Gastroesophageal sphincter (tissue), 4 donors: ENCODE data around the gene RPTOR. TPM values are rescaled to one million over a fixed set of nuclear protein-coding genes. Genes with fewer than 3 reads are reported as not detected.

Source experiments
- ATAC-seq: fragments of 150-250 bp; one replicate; pipeline ENCODE4 v1.9.1; 2016; ENCODE audit warnings: mild to moderate bottlenecking, moderate library complexity
- H3K27ac ChIP-seq, 4 donors: fragments of 200-600 bp; sonication (generic) in 3 of 4; 1 replicate in 3 of 4; 2 replicates in 1 of 4; pipeline ENCODE4 v1.5.1; 2016 to 2019
- H3K27me3 ChIP-seq: fragments of 200-600 bp; sonication (generic); one replicate; pipeline ENCODE4 v1.5.1; 2019
- H3K36me3 ChIP-seq, 2 donors: fragments of 200-600 bp; sonication (generic); one replicate each; pipeline ENCODE4 v1.5.1; 2019; ENCODE audit warnings: control low read depth in 1 of 2
- H3K4me1 ChIP-seq, 3 donors: fragments of 200-600 bp; sonication (generic); 1 replicate in 2 of 3; 2 replicates in 1 of 3; pipeline ENCODE4 v1.5.1; 2016 to 2019; ENCODE audit warnings: control low read depth in 2 of 3
- H3K4me3 ChIP-seq, 2 donors: fragments of 200-600 bp; sonication (generic); one replicate each; pipeline ENCODE4 v1.5.1; 2019; ENCODE audit warnings: mild to moderate bottlenecking in 1 of 2, moderate library complexity in 1 of 2
- H3K9me3 ChIP-seq, 3 donors: fragments of 200-600 bp; sonication (generic); one replicate each; pipeline ENCODE4 v1.5.1; 2017 to 2019; ENCODE audit warnings: control low read depth in 2 of 3
- EP300 ChIP-seq: sonication (generic); formaldehyde crosslinking; IDR thresholded peaks from one replicate; pipeline ENCODE4 v1.6.1; 2017; ENCODE audit warnings: antibody characterized with exemption, mild to moderate bottlenecking
- POLR2A ChIP-seq, 2 donors: fragments of 450-650 bp; IDR thresholded peaks; one replicate each; pipeline ENCODE4 v1.6.1; 2017; ENCODE audit warnings: antibody characterized with exemption in 2 of 2, mild to moderate bottlenecking in 2 of 2, moderate library complexity in 1 of 2
- POLR2AphosphoS5 ChIP-seq: sonication (generic); formaldehyde crosslinking; IDR thresholded peaks from one replicate; pipeline ENCODE4 v1.6.1; 2017; ENCODE audit warnings: antibody characterized with exemption
- WGBS, 2 donors: methylation state at CpG; one replicate each; pipeline ENCODE4 v1.1.5; 2018; ENCODE audit warnings: low coverage in 1 of 2; 5-methylcytosine and 5-hydroxymethylcytosine counted together
- total RNA-seq, 4 donors: library from RNA; depleted of rRNA; stranded (reverse); fragments of >200 nt; gene quantifications; one replicate each; pipeline ENCODE4 v1.1.0, GENCODE V29; 2016
- TF ChIP-seq, protein P1 (sequence below), 4 experiments: fragments of 200-600 bp in 2 of 4; fragments of 450-650 bp in 2 of 4; sonication (generic) in 1 of 4; IDR thresholded peaks; one replicate each; pipeline ENCODE4 v1.5.1; 2017 to 2019; ENCODE audit warnings: antibody characterized with exemption in 4 of 4, mild to moderate bottlenecking in 2 of 4, moderate library complexity in 2 of 4

Gene RPTOR
- total RNA-seq, 4 donors from 2014 or later = 25.7 to 56.8 (median 39.7) TPM

DNA sequence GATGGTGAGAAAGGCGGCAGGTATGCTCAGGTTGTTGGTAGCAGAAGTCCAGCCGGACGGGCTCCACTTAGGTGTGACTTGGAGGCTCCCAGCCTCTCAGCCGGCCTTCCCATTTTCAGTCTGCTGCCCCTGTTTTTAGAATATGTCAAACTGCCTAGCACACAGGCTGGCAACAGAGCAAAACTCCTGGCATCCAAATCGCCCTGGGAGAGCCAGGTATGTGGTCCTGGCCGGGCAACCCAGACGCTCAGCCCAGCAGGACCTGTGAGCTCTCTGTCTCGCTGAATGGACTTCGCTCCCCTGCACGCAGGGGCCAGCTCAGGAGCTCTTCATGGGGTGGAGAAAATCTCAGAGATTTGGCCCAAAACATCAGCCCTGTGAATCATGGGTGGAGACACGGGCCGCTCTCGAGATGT lies 299.1 kb downstream of the RPTOR start:
- Histone ChIP-seq H3K36me3 (peaks cover 0 to 56% of the 10 kb centered on the region in 2 donors), H3K27me3 (no peaks in the 10 kb centered on the region), H3K4me3 (no peak overlapping the region), H3K27ac (no peak overlapping the region), H3K4me1 (no peaks in the 10 kb centered on the region), H3K9me3 (no peaks in the 10 kb centered on the region)
- ATAC-seq = no peak
- TF ChIP-seq, protein P1, sequence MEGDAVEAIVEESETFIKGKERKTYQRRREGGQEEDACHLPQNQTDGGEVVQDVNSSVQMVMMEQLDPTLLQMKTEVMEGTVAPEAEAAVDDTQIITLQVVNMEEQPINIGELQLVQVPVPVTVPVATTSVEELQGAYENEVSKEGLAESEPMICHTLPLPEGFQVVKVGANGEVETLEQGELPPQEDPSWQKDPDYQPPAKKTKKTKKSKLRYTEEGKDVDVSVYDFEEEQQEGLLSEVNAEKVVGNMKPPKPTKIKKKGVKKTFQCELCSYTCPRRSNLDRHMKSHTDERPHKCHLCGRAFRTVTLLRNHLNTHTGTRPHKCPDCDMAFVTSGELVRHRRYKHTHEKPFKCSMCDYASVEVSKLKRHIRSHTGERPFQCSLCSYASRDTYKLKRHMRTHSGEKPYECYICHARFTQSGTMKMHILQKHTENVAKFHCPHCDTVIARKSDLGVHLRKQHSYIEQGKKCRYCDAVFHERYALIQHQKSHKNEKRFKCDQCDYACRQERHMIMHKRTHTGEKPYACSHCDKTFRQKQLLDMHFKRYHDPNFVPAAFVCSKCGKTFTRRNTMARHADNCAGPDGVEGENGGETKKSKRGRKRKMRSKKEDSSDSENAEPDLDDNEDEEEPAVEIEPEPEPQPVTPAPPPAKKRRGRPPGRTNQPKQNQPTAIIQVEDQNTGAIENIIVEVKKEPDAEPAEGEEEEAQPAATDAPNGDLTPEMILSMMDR (IDR thresholded peaks at IDR 0.05) = no peak
- no peak for TF ChIP-seq POLR2AphosphoS5
- no peak for TF ChIP-seq POLR2A (IDR thresholded peaks at IDR 0.05)
- TF ChIP-seq EP300 = no peak
- 85% methylated on average over 4 of the region's 13 CpGs; no CpG with 5 or more reads in 1 of the 2 donors for WGBS, 2 donors

DNA sequence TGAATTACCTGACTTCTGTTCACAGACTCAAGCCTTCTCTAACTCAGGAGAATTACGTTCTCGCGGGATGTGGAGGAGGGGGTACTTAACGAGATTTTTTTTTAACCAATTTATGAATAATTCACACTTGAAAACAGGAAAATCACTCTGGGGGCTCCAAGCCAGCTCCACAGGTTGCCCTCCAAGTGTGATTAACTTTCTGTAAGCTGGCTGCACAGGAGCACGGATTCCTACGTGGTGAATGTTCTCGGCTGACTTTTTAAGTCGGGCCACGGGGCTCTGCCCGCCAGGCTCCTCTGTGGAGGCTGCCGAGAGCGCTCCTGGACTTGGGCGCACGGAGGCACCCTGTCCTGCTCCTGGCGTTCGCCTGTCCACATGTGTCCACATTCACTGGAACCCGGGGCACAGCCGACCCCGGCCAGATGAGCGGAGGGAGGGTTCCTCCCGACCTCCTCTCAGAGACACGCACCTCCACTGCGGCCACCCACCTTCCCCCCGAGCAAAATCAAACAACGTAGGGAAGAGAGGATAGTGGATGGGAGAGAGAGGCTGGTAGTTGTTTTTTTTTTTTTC lies 299.9 kb downstream of the RPTOR start:
- Histone ChIP-seq H3K27me3 (no peaks in the 10 kb centered on the region), H3K9me3 (no peaks in the 10 kb centered on the region), H3K27ac (no peak overlapping the region), H3K36me3 (peaks cover 0 to 56% of the 10 kb centered on the region in 2 donors), H3K4me1 (no peaks in the 10 kb centered on the region), H3K4me3 (no peak overlapping the region)
- no peak for ATAC-seq
- TF ChIP-seq POLR2AphosphoS5 (no peak), POLR2A (IDR thresholded peaks at IDR 0.05) (no peak), EP300 (no peak)
- TF ChIP-seq, protein P1 (IDR thresholded peaks at IDR 0.05) = no peak
- WGBS, 2 donors = 94% methylated on average over 11 of the region's 25 CpGs; no CpG with 5 or more reads in 1 of the 2 donors

DNA sequence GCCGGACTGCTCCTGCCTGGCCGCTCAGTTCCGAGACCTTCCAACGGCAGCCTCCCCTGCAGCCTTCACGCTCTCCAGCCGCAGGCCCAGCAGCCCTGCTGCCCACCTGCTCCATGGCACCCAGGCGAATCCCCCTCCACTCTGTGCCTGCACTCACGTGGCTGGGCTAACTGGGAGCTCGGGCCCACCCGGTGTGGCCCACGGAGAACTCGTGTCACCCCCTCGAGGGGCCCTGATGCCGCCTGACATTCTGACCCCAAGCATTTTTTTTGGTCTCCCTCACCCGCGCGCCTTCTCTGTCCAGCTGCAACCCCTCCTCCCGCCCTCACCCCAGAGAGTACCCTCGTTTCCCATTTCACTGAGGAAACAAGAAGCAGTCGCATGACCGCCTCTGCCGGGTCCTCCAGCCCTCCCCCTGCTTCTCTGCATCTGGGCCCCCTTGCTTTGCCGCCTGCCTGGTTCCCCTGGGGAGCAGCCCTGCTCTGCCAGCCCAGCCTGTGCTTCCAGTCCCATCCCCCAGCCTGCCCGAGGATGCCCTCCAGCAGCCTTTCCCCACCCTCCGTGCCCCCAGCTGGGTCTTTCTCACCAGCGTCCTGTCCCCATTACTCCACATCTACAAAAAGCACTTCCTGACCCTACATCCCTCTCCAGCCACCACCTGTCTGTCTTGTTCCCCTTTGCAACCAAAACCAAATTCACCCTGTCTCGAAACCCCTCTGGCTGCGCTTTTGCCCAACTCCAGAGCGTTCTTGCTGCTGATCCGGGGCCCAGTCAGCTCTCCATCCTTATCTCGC lies 300.6 kb downstream of the RPTOR start:
- TF ChIP-seq EP300 (no peak), POLR2AphosphoS5 (no peak), POLR2A (IDR thresholded peaks at IDR 0.05) (no peak)
- TF ChIP-seq, protein P1 (IDR thresholded peaks at IDR 0.05) = no peak
- 84 to 93% methylated on average over 5 to 22 of the region's 31 CpGs for WGBS, 2 donors
- H3K4me1 ChIP-seq = no peaks in the 10 kb centered on the region
- ATAC-seq = no peak
- H3K9me3 ChIP-seq = no peaks in the 10 kb centered on the region
- peaks cover 0 to 57% of the 10 kb centered on the region in 2 donors for H3K36me3 ChIP-seq
- H3K27me3 ChIP-seq = no peaks in the 10 kb centered on the region
- no peak overlapping the region for H3K27ac ChIP-seq
- no peak overlapping the region for H3K4me3 ChIP-seq

DNA sequence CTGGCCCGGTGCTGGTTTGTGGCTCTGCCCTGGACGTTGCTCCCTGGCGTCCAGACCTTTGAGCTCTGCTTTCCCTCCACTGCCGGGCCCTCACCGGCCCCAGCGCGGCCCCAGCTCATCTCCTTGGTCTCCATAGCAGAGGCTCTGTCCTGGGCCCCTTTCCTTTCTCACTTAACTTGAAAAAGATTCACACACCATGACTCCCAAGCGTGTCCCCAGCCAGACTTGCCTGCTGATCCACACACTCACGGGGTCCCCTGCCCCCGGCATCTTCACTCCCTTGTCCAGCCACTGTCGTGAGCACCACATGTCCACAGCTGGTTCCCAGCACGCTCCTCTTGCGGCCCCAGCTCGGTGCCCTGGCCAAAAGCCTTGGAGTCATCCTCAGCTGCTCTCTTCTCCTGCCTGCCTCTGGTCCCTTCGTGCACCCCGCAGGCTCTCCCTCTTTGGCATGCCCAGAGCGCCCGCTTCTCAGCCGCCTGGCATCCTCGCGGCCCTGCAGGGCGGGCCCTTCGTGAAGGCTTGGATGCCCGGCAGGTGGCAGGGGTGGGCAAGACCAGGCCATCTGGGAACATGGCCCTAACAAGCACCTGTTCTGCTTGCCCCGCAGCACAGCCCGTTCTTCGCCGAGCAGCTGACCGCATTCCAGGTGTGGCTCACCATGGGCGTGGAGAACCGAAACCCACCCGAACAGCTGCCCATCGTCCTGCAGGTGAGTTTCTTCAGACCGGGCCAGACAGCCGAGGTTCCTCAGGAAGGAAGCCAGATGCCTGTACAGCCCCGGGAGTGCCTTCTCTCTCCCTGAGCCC lies 301.4 kb downstream of the RPTOR start:
- no peak for ATAC-seq
- no peaks in the 10 kb centered on the region for H3K4me1 ChIP-seq
- peaks cover 0 to 59% of the 10 kb centered on the region in 2 donors for H3K36me3 ChIP-seq
- H3K27ac ChIP-seq = no peak overlapping the region
- no peak overlapping the region for H3K4me3 ChIP-seq
- H3K9me3 ChIP-seq = no peaks in the 10 kb centered on the region
- 86 to 87% methylated on average over 13 to 14 of the region's 36 CpGs for WGBS, 2 donors
- H3K27me3 ChIP-seq = no peaks in the 10 kb centered on the region
- TF ChIP-seq POLR2A (IDR thresholded peaks at IDR 0.05) = no peak

DNA sequence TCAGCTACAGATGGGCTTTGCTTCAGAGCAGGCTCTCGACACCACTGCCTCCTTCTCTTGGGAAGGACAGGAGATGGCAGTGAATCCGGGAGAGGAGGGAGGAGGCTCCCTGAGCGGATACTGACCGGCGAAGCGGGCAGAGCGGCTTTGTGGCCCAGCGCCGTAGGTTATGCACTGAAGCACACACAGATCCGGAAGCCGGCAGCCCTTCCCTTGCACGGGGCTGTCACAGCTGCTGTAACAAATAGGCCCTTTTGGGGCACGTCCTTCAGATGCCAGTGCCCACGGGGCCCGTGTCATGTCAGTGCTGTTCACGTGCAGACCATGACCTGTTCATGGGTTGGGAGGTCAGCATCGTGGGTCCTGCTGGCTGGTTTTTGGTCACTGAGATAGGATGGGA lies 302.3 kb downstream of the RPTOR start:
- H3K4me1 ChIP-seq = no peaks in the 10 kb centered on the region
- no peak for ATAC-seq
- no peaks in the 10 kb centered on the region for H3K9me3 ChIP-seq
- WGBS, 2 donors = 100% methylated on average over 1 of the region's 17 CpGs; no CpG with 5 or more reads in 1 of the 2 donors
- no peak overlapping the region for H3K27ac ChIP-seq
- no peaks in the 10 kb centered on the region for H3K27me3 ChIP-seq
- TF ChIP-seq, protein P1 (IDR thresholded peaks at IDR 0.05) = no peak
- peaks cover 0 to 63% of the 10 kb centered on the region in 2 donors for H3K36me3 ChIP-seq
- H3K4me3 ChIP-seq = no peak overlapping the region
